Endothelial cell of hepatic sinusoid (primary cell): ENCODE measurements around the gene TRIM71.
"Not testable (repeated sequence)": the region's sequence is repeated elsewhere in the genome, so short reads cannot be mapped to it uniquely, and the experiment has no call there.

Source experiments
- in situ Hi-C: cut with HindIII; loops from 2 replicates; pipeline ENCODE4 v1.10.0; 2017; ENCODE audit warnings: low sequenced_read_pairs

TRIM71 gene

DNA sequence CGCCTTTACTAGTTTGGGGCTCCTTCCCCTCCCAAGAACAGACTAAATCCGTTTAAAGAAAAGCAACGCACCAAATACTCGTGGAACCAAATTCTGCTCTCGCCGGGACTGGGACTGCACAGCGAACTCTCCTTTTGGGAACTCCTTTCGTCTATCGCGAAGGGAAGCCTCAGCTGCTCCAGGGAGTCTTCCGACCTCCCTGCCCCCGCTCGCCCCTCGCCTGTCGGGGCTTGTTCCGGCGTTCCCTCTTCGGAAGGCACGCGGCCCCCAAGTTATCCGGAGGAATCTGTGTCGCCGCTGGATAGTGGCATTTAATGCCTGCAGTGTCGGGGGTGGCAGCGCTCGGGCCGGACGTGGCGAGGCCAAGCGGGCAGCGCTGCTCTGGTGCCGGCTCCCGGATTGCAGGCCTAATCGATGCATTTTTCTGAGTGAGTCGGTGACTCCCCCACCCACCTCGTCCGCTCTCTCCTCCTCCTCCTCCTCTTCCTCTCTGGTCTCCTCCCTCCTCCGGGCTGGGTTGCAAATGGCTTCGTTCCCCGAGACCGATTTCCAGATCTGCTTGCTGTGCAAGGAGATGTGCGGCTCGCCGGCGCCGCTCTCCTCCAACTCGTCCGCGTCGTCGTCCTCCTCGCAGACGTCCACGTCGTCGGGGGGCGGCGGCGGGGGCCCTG lies at the start of gene TRIM71:
Gene TRIM71, plus strand, starts transcription at position 440 of the 671 bp plus-strand sequence. Its CDS starts 84 bp downstream, at position 524.
- in situ Hi-C loops, result no loop called here

DNA sequence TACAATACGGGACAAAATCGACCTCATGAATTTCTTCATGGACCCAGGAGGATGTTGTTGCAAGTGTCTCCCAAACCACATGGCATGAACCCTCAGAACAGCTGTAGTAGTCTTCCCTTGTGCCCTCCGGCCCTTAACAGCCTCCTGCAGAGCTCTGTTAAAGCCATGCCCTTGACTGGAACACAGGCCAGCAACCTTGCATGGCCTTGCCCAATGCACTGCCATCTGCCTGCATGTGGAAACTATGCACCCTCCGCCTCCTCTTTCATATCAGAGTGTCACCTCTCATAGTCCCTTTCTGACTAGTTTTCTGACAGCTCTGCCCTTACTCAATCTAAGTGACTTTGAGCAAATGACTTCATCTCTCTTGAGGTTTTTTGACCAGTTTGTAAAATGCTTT lies 39.4 kb upstream of the TRIM71 start:
- in situ Hi-C loops, result no loop called here

DNA sequence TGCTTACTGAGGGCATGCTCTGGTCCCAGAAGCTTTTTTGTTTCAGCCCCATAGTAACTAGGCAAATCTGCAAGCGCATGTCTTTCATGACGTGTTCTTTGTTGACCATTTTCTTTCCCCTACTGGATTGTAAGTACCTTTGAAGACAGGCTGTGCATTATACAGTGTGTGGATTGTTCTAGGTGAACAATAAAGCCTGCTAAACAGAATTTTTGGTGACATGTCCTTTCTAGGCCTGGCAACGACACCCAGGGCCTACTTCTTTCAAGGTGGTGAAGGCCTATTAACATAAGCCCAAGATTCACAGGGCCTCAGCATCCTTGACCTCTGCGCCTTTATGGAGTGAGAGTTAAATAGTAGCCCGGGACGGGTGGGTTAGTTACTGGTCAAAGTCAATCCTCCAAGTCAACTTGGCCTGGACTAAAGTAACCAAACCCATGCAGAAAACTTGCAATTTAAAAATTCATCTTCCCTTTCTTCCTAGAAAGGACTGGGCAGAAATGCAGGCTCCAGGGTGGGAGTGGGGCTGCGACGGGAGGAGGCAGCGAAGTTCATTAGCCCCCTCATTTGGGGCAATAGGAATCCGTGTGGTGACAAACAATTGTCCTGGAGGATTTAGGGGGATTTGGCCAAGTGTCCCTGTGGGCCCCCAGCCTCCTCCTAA lies 37.6 kb upstream of the TRIM71 start:
- in situ Hi-C loops, result no loop called here

DNA sequence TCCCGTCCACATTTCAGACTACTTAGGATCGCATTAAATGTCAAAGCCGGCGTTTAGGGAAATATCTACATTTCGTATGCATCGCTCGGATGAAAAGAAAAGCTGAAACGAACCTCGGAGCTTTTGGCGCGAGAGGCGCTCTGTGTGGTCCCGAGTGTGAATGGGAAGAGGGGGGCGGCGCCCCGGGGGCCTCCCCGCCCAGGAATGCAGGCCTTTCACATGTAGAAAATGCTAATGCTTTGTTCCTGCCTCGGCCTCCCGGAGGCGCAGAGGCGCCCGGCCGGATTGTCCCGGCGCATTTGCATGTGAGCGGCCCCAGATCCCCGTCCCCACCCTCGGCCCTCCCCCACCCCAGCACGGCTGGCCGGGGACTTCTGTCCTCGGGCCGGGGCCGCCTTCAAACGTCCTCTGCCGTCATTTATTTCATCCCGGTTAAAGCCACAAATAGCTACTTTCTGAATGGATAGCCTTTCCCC lies 37.0 kb upstream of the TRIM71 start:
- in situ Hi-C loops, result no loop called here

DNA sequence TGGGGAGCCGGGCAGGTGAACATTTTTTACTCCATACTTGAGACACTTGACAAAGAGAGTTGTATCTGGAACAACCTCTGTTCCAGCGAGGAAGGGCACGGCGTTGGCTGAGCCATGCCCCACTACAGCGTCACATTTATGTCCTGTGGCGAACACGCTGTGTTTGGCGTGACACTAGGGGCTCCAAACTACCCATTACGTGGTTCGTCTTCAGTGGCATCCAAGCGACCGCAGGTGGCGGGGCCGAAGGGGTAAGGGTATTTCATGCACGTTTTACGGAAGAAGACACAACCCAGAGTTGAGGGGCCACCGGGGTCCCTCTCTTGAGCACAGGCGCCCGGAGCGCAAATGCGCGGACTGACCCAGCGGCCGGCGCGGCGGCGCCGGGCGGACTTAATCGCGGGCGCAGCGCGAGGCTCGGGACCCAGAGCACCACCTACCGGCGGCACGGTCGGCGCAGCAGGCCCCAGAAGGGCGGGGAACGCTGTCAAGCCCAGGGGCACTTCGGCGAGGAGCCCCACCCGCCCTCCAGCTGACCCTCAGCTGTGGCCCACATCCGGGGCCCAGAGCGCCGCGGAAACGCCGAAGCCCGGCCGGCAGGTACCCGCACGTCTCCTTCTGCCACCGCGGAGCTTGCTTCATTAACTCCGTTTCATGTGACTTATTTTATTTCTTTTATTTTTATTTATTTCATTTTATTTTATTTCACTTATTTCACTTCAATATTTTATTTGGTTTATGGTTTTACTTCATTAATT lies 36.4 kb upstream of the TRIM71 start:
- in situ Hi-C loops, result no loop called here

DNA sequence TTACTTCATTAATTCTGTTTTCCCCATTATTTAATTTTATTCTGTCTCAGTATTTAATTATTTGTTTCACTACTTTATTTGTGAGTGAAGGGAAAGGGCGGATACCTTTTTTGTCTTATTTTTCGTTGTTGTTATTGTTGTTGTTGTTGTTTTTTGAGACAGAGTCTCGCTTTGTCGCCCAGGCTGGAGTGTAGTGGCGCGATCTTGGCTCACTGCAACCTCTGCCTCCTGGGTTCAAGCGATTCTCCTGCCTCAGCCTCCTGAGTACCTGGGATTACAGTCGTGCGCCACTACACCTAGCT lies 35.9 kb upstream of the TRIM71 start:
- in situ Hi-C loops, result not testable (repeated sequence)

DNA sequence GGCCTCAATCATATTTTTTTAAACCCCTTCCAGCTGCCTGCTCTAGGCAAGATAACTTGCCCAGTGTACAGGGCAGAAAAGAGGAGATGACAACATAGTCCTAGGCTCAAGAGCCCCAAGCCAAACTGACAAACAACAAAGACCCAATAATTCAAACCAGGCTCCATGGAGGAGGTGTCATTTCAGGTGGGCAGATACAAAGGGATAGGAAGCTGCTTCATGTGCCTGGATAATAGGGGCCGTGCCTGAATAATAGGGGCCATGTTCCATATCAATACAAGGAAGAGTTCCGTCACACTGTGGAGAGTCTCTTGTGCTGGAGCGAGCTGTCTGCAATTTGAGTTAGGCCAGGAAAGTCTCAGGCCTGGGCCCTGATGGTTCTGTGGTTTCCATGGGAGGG lies 35.4 kb upstream of the TRIM71 start:
- in situ Hi-C loops, result no loop called here

DNA sequence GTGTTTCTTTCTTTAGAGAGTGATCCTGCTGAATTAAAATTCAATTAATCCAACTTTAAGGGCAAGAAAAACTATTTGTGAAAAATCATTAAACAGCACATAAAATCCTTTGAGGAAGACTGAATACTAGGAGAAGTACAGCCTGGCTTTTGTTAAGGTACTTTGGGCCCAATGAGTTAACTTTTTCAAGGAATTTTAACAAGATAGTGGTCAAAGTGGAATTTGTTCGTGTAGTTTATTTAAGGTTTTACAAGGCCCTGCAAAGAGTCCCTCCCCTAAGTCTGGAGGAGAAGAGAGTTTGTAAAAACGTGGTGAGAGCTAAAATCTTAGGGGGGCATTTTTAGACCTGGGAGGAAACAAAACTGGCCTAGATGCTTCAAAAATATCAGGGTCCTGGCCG lies 26.0 kb upstream of the TRIM71 start:
- in situ Hi-C loops, result no loop called here

DNA sequence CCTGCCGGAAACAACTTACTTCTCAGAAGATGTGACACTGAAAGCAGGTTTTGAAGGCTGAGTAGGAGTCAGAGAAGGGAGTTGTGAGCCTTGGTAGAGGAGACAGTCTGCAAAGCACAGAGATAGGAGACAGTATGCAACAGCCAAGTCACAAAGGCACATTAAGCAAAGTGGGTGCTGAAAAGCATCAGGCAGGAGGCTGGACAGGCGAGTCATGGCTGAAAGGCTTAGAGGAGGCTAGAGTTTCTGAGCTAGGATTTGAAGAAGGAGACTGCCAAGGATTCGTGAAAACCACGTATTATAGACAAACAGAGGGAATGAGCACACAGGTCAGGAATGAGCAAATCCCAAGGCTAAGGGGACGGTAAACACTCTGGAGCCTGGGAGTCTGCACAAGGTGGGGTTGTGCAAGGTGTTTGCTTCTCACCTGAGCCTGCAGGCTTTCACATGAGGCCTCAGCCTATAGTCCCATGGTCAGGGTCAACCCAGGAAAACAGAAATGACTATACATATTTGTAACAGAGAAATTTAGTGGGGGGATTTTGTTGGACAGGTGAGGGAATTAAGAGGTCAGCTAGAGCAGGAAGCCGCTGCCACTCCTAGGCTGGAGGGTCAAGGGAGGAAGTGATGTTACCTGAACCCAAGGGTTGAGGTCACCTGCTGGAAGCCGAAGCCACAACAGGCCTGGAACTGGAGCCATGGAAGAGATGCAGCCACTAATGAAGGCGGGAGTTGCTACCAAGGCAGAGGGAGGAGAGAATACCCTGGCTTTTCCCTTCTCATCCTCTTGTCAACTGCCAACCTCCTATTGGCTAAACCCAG lies 23.1 kb upstream of the TRIM71 start:
- in situ Hi-C loops, result no loop called here

DNA sequence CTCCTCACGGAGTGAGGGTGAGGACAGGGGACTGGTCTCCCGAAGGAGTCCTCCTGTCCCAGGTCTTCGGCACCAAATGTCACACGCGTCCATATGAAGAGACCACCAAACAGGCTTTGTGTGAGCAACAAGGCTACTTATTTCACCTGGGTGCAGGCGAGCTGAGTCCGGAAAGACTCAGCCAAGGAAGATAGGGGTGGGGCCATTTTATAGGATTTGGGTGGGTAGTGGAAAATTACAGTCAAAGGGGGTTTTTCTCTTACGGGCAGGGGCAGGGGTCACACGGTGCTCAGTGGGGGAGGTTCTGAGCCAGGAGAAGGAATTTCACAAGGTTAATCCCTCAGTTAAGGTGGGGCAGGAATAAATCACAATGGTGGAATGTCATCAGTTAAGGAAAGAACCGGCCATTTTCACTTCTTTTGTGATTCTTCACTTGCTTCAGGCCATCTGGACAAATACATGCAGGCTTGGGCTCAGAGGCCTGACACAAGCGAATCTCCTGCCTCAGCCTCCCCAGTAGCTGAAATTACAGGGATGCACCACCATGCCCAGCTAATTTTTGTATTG lies 21.3 kb upstream of the TRIM71 start:
- in situ Hi-C loops, result not testable (repeated sequence)

DNA sequence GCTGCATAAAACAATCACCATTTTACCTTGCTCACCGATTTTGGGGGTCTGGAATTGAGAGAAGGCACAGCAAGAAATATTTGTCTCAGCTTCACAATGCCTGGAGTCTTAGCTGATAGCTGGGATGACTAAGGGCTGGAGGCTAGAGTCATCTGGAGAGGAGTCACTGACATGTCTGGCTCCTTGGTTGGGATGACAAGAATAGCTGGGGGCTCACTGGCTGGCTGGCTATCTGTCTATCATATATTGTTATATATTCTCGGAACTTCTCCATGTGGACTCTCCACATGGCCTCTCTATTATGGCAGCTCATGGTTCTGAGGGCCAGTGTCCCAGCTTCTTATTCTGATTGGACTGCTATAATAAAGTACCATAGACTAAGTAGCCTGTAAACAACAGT lies 20.0 kb upstream of the TRIM71 start:
- in situ Hi-C loops, result no loop called here

DNA sequence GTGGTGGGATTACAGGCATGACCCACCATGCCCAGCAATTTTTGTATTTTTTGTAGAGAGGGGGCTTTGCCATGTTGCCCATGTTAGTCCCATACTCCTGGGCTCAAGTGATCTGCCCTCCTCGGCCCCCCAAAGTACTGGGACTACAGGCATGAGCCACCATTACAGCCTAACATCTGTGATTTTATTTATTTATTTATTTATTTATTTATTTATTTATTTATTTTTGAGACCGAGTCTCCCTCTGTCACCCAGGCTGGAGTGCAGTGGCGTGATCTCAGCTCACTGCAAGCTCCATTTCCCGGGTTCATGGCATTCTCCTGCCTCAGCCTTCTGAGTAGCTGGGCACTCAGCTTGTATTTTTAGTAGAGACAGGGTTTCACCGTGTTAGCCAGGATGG lies 16.4 kb upstream of the TRIM71 start:
- in situ Hi-C loops, result not testable (repeated sequence)

DNA sequence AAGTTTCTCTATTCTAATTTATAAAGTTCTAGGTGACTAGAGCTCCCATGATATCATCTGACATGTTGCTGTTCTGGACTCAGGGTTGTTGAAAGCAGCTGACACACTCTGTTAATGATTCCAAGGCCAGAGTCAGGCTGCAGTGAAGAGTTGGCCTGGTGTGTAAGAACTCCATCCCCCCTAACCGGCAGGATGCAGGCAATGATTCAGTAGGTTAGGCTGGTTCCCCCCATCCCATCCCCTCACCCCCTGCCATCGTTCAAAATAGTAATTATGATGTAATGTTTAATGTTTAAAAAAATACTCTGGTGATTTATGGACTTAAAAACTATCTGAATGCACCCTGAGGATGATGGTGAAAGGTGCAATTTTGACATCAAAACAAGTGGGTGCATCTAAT lies 4.6 kb upstream of the TRIM71 start:
- in situ Hi-C loops, result no loop called here

DNA sequence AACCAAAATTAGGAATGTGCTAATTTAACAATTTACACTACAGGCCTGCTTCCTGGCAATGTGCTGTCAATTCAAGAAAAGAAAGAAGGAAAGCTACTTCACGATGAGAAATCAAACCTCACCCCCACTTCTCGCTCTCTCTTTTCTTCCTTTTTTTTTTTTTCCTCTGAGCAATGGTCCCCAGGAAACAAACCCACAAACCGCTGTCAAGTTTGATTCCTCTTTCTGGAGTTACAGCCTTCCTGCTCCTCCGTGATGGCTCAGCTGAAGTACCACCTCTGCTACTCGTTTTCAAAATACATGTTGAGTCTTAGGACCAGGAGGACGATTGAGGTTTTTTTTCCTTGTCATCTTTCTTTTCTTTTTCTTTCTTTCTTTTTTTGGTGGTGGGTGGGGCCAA lies 3.4 kb upstream of the TRIM71 start:
- in situ Hi-C loops, result no loop called here

DNA sequence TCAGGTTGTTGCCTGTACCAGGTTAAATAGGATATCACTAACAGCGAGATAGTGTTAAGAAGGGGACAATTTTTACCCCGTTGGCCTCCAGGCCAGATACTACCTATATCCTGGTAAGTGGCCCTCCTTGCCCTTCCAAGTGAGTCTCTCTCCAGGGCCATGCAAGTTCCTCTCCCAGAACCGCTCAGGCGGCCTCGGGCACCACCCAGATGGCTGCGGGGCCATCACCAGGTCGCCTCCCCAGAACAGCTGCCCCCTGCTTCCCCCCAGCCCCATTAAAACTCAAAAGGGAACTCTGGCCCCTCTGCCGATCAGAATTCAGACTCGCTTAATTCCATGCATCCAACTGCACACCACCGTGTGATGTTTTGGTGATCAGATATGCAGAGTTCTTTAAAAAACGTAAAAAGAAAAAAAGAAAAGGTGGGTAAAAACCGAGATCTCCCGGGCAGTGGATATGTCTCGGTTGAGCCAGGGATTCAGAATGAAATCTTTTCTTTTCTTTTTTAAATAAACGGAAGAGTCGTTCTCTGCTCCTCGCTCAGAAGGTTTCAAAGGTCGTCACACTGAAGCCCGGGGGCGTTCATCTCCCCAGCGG lies 1.9 kb upstream of the TRIM71 start:
- in situ Hi-C loops, result no loop called here

DNA sequence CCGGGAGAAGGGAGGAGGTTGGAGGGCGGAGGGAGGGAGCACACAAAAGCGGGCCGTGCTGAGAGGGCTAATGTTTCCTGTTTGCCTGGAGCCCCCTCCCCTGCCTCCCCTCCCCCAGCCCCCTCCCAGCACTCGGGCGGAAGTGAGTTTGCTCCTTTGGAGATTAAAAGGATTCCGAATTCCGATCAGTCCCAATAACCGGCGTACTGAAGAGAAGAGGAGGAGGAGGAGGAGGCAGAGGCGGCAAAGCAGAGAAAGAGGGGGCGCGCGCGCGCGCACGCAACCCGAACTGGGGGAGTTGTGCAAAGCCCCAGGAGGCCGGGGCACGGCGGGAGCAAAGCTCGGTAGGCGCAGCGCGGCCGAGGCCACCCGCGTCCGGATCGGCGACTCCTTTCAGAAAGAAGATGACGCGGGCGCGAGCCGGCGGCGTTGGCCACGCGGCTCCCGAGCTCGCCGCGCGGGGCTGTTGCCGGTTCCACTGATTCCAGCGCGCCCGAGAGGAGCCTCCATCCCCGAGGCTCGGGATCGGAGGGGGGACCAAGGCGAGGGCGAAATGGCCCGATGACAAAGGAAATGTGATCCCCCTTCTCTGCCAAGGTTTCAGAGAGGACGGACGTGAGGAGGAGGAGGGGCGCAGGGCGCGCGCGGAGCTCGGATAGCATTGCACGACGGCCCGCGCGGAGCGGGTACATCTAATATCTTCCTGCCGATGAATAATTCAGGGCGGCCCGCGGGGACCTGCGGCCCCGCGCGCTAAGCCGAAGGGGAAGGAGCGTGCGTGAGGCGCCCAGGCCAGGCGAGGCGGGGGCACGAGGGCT lies 1.1 kb upstream of the TRIM71 start:
- in situ Hi-C loops, result no loop called here

DNA sequence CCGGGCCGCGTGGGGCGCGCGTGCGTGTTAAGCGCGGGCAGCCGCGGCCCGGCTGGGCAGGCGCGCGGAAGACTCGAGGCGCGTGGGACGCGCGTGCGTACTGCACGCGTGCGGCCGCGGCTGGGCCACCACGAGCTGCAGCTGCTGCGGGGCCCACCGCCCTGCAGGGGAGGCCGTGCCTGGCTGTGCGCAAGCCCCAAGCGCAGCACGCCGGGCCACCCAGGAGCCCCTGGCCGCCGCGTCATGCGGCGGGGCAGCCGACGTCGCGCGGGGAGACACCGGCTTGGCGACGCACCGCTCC lies 590 bp upstream of the TRIM71 start:
- in situ Hi-C loops, result no loop called here

DNA sequence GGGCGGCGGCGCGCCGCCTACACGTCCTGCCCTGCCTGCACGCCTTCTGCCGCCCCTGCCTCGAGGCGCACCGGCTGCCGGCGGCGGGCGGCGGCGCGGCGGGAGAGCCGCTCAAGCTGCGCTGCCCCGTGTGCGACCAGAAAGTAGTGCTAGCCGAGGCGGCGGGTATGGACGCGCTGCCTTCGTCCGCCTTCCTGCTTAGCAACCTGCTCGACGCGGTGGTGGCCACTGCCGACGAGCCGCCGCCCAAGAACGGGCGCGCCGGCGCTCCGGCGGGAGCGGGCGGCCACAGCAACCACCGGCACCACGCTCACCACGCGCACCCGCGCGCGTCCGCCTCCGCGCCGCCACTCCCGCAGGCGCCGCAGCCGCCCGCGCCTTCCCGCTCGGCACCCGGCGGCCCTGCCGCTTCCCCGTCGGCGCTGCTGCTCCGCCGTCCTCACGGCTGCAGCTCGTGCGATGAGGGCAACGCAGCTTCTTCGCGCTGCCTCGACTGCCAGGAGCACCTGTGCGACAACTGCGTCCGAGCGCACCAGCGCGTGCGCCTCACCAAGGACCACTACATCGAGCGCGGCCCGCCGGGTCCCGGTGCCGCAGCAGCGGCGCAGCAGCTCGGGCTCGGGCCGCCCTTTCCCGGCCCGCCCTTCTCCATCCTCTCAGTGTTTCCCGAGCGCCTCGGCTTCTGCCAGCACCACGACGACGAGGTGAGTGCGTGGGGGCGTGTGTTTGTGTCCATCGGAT lies 602 bp downstream of the TRIM71 start:
- in situ Hi-C loops, result no loop called here

DNA sequence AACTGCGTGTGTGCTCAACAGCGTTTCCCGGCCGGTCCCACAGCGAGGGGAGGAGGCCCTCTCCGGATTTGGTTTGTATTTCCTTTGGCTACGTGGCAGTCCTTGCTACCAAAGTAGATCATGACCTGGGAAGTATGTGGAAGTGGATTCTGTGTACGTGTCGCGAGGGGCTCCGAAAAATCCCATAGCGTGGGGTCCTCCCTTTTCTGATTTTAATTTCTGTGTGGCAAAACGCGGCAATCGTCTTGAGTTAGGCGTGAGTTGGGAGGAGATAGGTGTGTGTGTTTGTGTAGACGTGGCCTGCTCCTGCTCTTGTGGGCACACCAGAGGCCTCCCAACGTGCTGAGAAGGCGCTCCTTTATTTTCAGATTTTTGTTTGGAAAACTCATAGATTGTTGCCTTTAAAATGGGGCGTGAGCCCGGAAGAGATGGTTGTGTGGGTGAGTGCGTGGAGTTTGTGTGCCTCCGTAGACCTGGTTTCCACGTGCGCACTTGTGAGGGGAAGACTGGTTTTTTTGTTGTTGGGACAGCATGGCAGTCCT lies 1.2 kb downstream of the TRIM71 start:
- in situ Hi-C loops, result no loop called here
